Measurements from ENCODE around the gene NPTXR.

- TF ChIP-seq CTCF (IDR thresholded peaks at IDR 0.05 in 8 of 11, conservative IDR thresholded peaks at IDR 0.05 in 3 of 11) = no peak
- TF ChIP-seq POLR2AphosphoS5 (IDR thresholded peaks at IDR 0.05) = peak; percentile 65 to 83 (median 82)
Observed at GRCh38 chr22:38872172-38872830, 28.5 kb upstream of the NPTXR start, which contains the start of gene CBX6.

Data from spleen (tissue), 7 donors.